Esophagus mucosa (tissue), 1 donor: ENCODE measurements around the gene TMEM232. TPM values are rescaled to one million over a fixed set of nuclear protein-coding genes. Genes with fewer than 3 reads are reported as not detected.

ENCODE experiments used
- ATAC-seq: fragments of 200-7000 bp; cut with Tn5 transposase; one replicate; pipeline ENCODE4 v1.9.1; 2020
- total RNA-seq: library from RNA; stranded (reverse); gene quantifications from one replicate; pipeline ENCODE4 v1.2.4, GENCODE V29; 2023
- donor health status: DM: yes; HTN: yes; CAD: no.

TMEM232 gene
- total RNA-seq, 1 donor from 2014 or later = 0.56 TPM

- ATAC-seq = no peak
Measured at GRCh38 chr5:110383231-110383630, 343.2 kb downstream of the TMEM232 start.

GRCh38 chr5:110377943-110378342, 348.5 kb downstream of the TMEM232 start:
- no peak for ATAC-seq

DNA sequence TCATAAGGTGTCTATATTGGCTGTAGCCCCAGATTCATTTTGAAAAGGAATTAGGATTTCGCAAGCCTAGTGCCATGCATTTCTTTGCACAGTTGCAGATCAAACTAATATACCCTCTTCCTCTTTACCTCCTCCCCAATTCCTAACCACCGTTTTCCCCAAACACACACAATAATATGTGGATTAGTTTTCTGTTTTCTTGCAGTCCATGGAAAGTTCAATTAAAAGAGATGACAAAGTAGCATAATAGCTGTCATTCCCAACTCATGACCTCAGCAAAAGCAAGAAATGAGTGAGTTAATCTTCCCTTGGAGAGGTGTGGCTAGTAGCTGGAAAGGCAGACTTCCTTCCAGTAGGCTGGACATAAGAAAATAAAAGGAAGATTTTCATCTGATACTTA, 349.1 kb downstream of the TMEM232 start:
- no peak for ATAC-seq

GRCh38 chr5:110376281-110376951, 350.1 kb downstream of the TMEM232 start:
- no peak for ATAC-seq

DNA sequence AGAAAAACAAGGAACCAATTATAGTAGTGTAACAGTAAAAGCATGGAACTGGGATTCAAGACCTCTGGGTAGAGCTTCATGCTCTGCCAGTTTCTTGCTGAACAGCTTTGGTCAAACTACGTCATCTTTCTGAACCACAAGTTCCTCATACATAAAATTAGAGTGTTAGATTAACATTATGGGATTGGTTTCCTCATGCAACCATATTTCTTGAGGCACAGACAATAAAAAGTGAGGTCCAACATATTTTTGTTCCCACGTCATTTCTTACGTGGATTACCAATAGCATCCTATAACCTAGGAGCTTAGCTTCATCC, 354.8 kb downstream of the TMEM232 start:
- no peak for ATAC-seq

- ATAC-seq = no peak
Measured at GRCh38 chr5:110371011-110371724, 355.3 kb downstream of the TMEM232 start.

Other genes starting within 250 kb of the TMEM232 start
- 31.9 TPM for gene SLC25A46, start 12.3 kb upstream of the TMEM232 start, total RNA-seq